ENCODE data around the gene HAP1.

DNA sequence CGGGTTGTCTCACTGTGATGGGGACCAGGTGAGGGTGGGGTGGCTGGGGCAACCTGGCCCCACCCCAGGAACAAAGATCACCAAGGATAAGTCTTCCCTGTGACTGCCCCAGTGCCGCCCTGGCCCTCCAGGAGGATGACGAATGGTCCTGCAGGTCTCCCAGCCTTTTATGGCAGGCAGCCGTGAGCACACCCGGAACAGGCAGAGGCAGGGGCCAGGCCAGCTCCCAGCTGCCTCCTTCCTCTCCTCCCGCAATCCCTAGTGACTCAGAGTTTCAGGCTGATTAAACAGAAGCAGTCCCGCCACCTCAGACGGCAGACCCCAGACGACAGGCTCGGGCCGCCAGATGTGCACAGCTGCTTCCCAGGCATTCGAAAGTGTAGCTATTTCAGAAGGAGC is 38.7 kb upstream of the HAP1 start:
- TF ChIP-seq POLR2A (IDR thresholded peaks at IDR 0.05), result no peak
- TF ChIP-seq, protein P1, sequence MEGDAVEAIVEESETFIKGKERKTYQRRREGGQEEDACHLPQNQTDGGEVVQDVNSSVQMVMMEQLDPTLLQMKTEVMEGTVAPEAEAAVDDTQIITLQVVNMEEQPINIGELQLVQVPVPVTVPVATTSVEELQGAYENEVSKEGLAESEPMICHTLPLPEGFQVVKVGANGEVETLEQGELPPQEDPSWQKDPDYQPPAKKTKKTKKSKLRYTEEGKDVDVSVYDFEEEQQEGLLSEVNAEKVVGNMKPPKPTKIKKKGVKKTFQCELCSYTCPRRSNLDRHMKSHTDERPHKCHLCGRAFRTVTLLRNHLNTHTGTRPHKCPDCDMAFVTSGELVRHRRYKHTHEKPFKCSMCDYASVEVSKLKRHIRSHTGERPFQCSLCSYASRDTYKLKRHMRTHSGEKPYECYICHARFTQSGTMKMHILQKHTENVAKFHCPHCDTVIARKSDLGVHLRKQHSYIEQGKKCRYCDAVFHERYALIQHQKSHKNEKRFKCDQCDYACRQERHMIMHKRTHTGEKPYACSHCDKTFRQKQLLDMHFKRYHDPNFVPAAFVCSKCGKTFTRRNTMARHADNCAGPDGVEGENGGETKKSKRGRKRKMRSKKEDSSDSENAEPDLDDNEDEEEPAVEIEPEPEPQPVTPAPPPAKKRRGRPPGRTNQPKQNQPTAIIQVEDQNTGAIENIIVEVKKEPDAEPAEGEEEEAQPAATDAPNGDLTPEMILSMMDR (IDR thresholded peaks at IDR 0.05), result no peak
